ENCODE results near the gene ZNF598.

- TF ChIP-seq, protein P1, sequence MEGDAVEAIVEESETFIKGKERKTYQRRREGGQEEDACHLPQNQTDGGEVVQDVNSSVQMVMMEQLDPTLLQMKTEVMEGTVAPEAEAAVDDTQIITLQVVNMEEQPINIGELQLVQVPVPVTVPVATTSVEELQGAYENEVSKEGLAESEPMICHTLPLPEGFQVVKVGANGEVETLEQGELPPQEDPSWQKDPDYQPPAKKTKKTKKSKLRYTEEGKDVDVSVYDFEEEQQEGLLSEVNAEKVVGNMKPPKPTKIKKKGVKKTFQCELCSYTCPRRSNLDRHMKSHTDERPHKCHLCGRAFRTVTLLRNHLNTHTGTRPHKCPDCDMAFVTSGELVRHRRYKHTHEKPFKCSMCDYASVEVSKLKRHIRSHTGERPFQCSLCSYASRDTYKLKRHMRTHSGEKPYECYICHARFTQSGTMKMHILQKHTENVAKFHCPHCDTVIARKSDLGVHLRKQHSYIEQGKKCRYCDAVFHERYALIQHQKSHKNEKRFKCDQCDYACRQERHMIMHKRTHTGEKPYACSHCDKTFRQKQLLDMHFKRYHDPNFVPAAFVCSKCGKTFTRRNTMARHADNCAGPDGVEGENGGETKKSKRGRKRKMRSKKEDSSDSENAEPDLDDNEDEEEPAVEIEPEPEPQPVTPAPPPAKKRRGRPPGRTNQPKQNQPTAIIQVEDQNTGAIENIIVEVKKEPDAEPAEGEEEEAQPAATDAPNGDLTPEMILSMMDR (IDR thresholded peaks at IDR 0.05; ENCODE audit: borderline replicate concordance, extremely low read depth, low read length, poor library complexity, severe bottlenecking) = no peak
- no peak for TF ChIP-seq EZH2 (IDR thresholded peaks at IDR 0.05; ENCODE audit: borderline replicate concordance, low read depth, low read length, severe bottlenecking)
Measured at GRCh38 chr16:2032285-2033056, 22.9 kb upstream of the ZNF598 start.

All from DND-41 (cell line).